ENCODE data around the gene NTPCR.
"Not testable (repeated sequence)": the region's sequence is repeated elsewhere in the genome, so short reads cannot be mapped to it uniquely, and the experiment has no call there.

DNA sequence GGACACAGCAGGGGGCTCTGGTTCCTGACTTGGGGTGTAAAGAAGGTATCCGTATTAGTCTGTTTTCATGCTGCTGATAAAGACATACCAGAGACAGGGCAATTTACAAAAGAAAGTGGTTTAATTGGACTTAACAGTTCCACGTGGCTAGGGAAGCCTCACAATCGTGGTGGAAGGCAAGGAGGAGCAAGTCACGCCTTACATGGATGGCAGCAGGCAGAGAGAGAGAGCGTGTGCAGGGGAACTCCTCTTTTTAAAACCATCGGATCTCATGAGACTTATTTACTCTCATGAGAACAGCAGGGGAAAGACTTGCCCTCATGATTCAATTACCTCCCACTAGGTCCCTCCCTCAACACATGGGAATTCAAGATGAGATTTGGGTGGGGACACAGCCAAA lies 23.2 kb upstream of the NTPCR start:
- TF ChIP-seq, protein P1, sequence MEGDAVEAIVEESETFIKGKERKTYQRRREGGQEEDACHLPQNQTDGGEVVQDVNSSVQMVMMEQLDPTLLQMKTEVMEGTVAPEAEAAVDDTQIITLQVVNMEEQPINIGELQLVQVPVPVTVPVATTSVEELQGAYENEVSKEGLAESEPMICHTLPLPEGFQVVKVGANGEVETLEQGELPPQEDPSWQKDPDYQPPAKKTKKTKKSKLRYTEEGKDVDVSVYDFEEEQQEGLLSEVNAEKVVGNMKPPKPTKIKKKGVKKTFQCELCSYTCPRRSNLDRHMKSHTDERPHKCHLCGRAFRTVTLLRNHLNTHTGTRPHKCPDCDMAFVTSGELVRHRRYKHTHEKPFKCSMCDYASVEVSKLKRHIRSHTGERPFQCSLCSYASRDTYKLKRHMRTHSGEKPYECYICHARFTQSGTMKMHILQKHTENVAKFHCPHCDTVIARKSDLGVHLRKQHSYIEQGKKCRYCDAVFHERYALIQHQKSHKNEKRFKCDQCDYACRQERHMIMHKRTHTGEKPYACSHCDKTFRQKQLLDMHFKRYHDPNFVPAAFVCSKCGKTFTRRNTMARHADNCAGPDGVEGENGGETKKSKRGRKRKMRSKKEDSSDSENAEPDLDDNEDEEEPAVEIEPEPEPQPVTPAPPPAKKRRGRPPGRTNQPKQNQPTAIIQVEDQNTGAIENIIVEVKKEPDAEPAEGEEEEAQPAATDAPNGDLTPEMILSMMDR (IDR thresholded peaks at IDR 0.05) = not testable (repeated sequence)
- not testable (repeated sequence) for TF ChIP-seq POLR2AphosphoS5 (IDR thresholded peaks at IDR 0.05)

All from transverse colon (tissue), 4 donors.